ENCODE measurements around the gene TRAK2.
"Not testable (repeated sequence)": the region's sequence is repeated elsewhere in the genome, so short reads cannot be mapped to it uniquely, and the experiment has no call there.

Gene TRAK2

GRCh38 chr2:201415149-201415548 lies 36.1 kb downstream of the TRAK2 start:
- no peak for DNase-seq (ENCODE audit: low read depth in 3 of 3)

DNA sequence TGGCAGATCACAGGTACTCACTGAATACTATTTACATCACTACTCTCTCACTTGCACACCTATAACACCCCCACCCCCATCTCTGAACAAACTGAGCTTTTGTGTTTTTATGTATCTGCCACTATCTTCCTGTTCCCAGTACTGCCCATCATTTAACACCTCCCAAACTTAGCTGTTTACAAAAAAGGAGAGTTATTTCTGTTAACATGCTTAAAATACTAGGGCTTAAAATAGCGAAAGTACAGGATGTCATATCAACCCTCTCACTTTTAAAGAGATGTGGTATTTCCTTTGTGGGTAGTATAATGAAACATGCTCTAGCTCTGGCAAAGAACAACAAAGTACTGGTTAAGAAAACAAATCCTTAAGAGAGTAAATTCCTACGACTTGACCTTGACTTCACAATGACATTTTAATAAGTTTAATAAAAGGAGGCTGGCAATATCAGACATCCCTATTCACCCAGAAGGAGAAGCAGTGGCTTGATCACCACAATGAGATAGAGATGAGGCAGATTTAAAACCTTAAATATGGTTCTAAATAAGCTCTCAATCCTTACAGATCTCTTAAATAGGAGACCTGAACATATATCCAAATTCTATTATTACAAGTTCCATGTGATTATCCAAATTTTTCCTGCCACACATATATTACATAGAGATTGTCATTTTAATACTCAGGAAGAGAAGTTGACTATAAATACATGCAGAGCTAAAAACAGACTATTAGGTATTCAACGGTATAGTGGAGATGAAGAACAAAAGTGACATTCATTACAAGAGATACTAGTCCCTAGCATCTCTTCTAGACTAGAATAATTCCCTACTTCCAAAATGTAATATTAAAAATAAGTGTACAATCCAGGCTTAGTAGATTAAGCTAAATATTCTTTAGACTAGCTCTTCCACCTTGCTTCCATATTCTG lies 36.9 kb downstream of the TRAK2 start:
- DNase-seq (ENCODE audit: low read depth in 3 of 3): no peak

- DNase-seq (ENCODE audit: low read depth in 3 of 3): no peak
These were observed 37.7 kb downstream of the TRAK2 start for GRCh38 chr2:201413552-201413951.

- DNase-seq (ENCODE audit: low read depth in 3 of 3): no peak
These were observed 38.1 kb downstream of the TRAK2 start for GRCh38 chr2:201413143-201413542.

GRCh38 chr2:201411421-201411820 lies 39.8 kb downstream of the TRAK2 start:
- DNase-seq (ENCODE audit: low read depth in 3 of 3): no peak

- no peak for DNase-seq (ENCODE audit: low read depth in 3 of 3)
These were observed 42.3 kb downstream of the TRAK2 start for GRCh38 chr2:201408931-201409330.

DNA sequence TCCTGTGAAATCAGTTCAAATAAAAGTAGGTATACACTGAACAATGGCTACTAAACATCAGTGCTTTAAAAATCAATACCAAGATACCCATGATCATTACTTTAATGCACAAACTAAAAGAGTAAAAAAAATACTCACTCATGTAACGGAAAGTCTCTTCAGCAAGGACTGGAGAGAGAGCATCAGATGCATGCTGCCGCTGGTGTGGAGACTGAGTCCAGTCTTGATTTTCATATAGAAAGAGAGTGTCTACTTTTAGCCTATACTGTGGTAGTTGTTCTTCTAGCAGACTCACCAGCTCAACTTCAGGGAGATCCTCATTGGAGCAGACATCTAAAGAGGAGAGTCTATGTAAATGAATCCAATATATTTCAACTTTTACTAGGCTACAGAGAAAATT lies 44.0 kb downstream of the TRAK2 start:
- DNase-seq (ENCODE audit: low read depth in 3 of 3): no peak

GRCh38 chr2:201406077-201406662 lies 45.1 kb downstream of the TRAK2 start:
- no peak for DNase-seq (ENCODE audit: low read depth in 3 of 3)

- no peak for DNase-seq (ENCODE audit: low read depth in 3 of 3)
These were observed 46.5 kb downstream of the TRAK2 start for GRCh38 chr2:201404699-201405280.

GRCh38 chr2:201403880-201404279 lies 47.4 kb downstream of the TRAK2 start:
- no peak for DNase-seq (ENCODE audit: low read depth in 3 of 3)

GRCh38 chr2:201402651-201403562 lies 48.4 kb downstream of the TRAK2 start:
- no peak for DNase-seq (ENCODE audit: low read depth in 3 of 3)

DNA sequence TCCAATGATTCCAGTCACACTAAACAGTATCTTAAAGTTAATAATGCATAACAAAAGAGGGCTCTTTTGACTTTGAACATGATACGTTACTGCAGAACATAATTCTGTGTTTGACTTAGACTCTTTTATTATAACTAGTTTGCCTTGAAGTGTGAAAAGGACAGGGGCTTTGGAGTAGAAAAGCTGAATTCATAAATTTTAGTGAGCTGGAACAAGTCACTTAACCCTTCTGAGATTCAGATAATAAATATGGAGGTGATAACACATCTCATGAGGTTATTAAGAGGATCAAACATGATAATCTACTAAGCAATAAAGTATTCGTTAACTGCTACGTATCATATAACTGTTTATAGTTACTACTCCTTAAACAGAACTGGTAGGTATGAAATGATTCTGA lies 49.4 kb downstream of the TRAK2 start:
- no peak for DNase-seq (ENCODE audit: low read depth in 3 of 3)

DNA sequence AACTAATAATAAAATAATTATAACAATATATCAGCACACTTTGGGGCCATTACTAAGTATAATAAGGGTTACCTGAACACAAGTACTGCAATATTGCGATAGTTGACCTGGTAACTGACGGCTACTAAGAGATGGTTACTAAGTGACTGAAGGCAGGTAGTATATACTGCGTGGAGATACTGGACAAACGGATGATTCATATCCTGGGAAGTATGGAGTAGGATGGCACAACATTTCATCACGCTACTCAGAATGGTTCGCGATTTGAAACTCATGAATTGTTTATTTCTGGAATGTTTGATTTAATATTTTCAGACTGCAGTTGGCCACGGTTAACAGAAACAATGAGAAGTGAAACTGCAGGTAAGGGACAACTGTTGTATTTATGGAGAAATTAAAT lies 54.7 kb downstream of the TRAK2 start:
- DNase-seq (ENCODE audit: low read depth in 3 of 3): no peak

DNA sequence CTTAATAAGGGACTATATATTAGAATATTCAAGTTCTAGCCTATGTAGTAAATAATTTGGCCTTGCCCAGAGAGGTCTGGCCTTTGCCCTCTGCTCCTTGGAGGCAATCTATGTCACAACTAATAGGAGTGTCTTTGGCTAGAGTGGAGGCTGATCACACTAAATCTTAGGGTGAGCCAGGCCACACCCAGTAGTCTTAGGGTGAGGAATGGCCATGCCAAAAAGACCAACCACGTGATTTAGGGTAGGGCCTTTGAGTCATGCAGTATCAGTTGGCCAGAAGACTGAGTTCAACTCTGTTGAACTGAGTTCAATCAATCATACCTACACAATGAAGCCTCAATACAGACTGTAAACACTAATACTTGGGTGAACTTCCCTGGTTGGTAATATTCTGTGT lies 68.1 kb downstream of the TRAK2 start:
- DNase-seq (ENCODE audit: low read depth in 3 of 3): no peak

DNA sequence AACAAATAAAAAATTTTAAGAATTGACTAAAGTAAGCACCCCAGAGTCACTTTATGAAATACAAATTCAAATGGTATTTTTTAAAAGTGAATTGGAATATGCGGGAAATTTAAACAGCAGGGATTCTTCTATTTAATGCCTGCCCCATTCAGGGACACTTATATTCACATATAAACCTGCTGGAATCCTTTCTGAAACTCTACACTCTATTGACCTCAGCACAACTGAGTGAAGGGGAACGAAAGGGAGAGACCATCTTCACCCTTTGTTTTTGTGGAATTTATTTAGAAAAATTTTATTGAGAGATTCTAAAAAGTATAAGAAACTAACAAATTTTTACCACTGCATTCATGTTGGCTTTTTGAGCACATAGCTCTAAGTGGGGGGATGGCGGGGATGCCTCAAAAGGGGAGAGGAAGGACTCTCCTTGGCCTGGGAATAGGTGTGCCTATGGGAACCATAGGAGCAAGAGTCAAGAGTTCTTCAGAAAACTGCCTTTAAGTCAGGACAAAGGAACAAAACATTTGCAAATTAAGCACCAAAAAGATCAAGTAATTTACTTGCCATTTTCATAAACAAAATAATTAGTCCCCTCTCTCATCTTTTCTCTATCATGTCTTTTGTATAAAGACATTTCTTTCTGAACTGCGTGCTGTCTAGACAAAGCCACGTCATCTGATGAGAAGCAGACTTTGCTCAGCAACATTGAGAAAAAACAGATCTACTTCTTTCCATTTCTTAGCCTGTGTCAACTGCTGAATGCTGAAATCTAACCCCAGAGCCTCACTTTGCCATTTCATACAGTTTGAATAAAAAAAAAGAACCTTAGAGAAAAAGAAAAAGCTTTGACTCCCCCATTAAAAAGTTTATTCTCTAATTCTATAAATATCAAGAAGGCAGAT lies 72.5 kb downstream of the TRAK2 start:
- DNase-seq (ENCODE audit: low read depth in 3 of 3): no peak

- DNase-seq (ENCODE audit: low read depth in 3 of 3): no peak
These were observed 74.0 kb downstream of the TRAK2 start for GRCh38 chr2:201377218-201377617.

GRCh38 chr2:201369775-201370174 lies 81.5 kb downstream of the TRAK2 start:
- DNase-seq (ENCODE audit: low read depth in 3 of 3): no peak

DNA sequence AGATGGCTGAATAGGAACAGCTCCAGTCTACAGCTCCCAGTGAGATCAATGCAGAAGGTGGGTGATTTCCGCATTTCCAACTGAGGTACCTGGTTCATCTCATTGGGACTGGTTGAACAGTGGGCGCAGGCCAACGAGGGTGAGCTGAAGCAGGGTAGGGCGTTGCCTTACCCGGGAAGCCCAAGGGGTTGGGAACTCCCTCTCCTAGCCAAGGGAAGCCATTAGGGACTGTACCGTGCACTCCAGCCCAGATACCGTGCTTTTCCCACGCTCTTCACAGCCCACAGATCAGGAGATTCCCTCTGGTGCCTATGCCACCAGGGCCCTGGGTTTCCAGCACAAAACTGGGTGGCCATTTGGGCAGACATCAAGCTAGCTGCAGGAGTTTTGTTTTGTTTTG lies 81.9 kb downstream of the TRAK2 start:
- not testable (repeated sequence) for DNase-seq (ENCODE audit: low read depth in 3 of 3)

- no peak for DNase-seq (ENCODE audit: low read depth in 3 of 3)
These were observed 85.1 kb downstream of the TRAK2 start for GRCh38 chr2:201366146-201366545.

GRCh38 chr2:201363857-201364560 lies 87.2 kb downstream of the TRAK2 start:
- DNase-seq (ENCODE audit: low read depth in 3 of 3): peak in 1 of 3 experiments; percentile 13

Measured in stimulated activated CD4-positive, alpha-beta T cell treated with anti-CD3 and anti-CD28 coated beads, TNF-alpha, amount 100 ng/mL, for 24 hours (primary cell).